Nephron progenitor cell (in vitro differentiated cells): ENCODE results near the gene SIPA1L3.

Experiments
- DNase-seq: peaks from one replicate; pipeline ENCODE4 v3.0.0; 2021
- H3K27ac Mint-ChIP-seq: 2 replicates; pipeline ENCODE4 v1.8.0; 2021; ENCODE audit warnings: mild to moderate bottlenecking, moderate library complexity, mixed read lengths
- H3K27me3 Mint-ChIP-seq: 2 replicates; pipeline ENCODE4 v1.8.0; 2021; ENCODE audit warnings: mild to moderate bottlenecking, low read depth, mixed read lengths; ENCODE audit not compliant: poor library complexity
- H3K36me3 Mint-ChIP-seq: 2 replicates; pipeline ENCODE4 v1.8.0; 2021; ENCODE audit warnings: low read depth, mixed read lengths
- H3K4me1 Mint-ChIP-seq: 2 replicates; pipeline ENCODE4 v1.8.0; 2021; ENCODE audit warnings: mixed read lengths
- H3K4me3 Mint-ChIP-seq: 2 replicates; pipeline ENCODE4 v1.8.0; 2021; ENCODE audit warnings: mild to moderate bottlenecking, moderate library complexity, mixed read lengths
- H3K9me3 Mint-ChIP-seq: 2 replicates; pipeline ENCODE4 v1.8.0; 2021; ENCODE audit warnings: mild to moderate bottlenecking, moderate library complexity, mixed read lengths
- TF ChIP-seq, protein P1 (sequence below): fragments of 200-600 bp; sonication (generic); IDR thresholded peaks from 2 replicates; pipeline ENCODE4 v1.5.0; 2021; ENCODE audit warnings: antibody characterized with exemption

The SIPA1L3 gene

GRCh38 chr19:37970699-37971098, 63.7 kb downstream of the SIPA1L3 start:
- Mint-ChIP-seq H3K4me1 (peaks cover 12% of the 10 kb centered on the region), H3K36me3 (peaks cover 60% of the 10 kb centered on the region), H3K9me3 (peaks cover 34% of the 10 kb centered on the region), H3K4me3 (no peak overlapping the region), H3K27me3 (peaks cover 2% of the 10 kb centered on the region), H3K27ac (no peak overlapping the region)
- no peak for DNase-seq
- TF ChIP-seq, protein P1, sequence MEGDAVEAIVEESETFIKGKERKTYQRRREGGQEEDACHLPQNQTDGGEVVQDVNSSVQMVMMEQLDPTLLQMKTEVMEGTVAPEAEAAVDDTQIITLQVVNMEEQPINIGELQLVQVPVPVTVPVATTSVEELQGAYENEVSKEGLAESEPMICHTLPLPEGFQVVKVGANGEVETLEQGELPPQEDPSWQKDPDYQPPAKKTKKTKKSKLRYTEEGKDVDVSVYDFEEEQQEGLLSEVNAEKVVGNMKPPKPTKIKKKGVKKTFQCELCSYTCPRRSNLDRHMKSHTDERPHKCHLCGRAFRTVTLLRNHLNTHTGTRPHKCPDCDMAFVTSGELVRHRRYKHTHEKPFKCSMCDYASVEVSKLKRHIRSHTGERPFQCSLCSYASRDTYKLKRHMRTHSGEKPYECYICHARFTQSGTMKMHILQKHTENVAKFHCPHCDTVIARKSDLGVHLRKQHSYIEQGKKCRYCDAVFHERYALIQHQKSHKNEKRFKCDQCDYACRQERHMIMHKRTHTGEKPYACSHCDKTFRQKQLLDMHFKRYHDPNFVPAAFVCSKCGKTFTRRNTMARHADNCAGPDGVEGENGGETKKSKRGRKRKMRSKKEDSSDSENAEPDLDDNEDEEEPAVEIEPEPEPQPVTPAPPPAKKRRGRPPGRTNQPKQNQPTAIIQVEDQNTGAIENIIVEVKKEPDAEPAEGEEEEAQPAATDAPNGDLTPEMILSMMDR = no peak

DNA sequence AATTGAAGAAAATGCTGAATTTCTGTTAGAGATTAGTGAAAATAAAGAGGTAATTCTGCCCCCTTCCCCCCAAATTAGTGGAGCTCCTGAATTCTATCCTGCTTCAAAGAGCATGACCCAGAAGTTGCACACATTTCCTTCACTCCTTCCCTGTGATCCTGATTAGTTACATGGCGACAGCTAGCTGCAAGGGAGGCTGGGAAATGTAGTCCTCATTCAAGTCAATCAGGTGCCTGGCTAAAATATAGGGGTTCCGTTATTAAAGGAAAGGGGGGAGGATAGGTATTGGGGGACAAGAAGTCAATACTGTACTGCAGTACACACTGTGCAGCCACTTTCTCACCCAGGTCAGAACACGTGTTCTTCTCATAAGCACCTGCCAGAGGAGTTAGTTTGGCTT, 65.8 kb downstream of the SIPA1L3 start:
- Mint-ChIP-seq H3K27ac (no peak overlapping the region), H3K4me3 (no peak overlapping the region), H3K27me3 (no peaks in the 10 kb centered on the region), H3K9me3 (peaks cover 34% of the 10 kb centered on the region), H3K4me1 (peaks cover 3% of the 10 kb centered on the region), H3K36me3 (peaks cover 66% of the 10 kb centered on the region)
- TF ChIP-seq, protein P1 = no peak
- DNase-seq = no peak

GRCh38 chr19:37973666-37974065, 66.7 kb downstream of the SIPA1L3 start:
- Mint-ChIP-seq H3K4me1 (peaks cover 7% of the 10 kb centered on the region), H3K4me3 (no peak overlapping the region), H3K27me3 (no peaks in the 10 kb centered on the region), H3K9me3 (peaks cover 34% of the 10 kb centered on the region), H3K36me3 (peaks cover 62% of the 10 kb centered on the region), H3K27ac (peak overlapping the region; percentile 62)
- TF ChIP-seq, protein P1 = no peak
- no peak for DNase-seq

- H3K27me3 Mint-ChIP-seq = no peaks in the 10 kb centered on the region
- H3K9me3 Mint-ChIP-seq = peaks cover 27% of the 10 kb centered on the region
- H3K4me3 Mint-ChIP-seq = no peak overlapping the region
- H3K4me1 Mint-ChIP-seq = peaks cover 14% of the 10 kb centered on the region
- TF ChIP-seq, protein P1 = no peak
- peaks cover 52% of the 10 kb centered on the region for H3K36me3 Mint-ChIP-seq
- DNase-seq = no peak
- H3K27ac Mint-ChIP-seq = no peak overlapping the region
Observed at GRCh38 chr19:37975071-37975470, 68.1 kb downstream of the SIPA1L3 start.

DNA sequence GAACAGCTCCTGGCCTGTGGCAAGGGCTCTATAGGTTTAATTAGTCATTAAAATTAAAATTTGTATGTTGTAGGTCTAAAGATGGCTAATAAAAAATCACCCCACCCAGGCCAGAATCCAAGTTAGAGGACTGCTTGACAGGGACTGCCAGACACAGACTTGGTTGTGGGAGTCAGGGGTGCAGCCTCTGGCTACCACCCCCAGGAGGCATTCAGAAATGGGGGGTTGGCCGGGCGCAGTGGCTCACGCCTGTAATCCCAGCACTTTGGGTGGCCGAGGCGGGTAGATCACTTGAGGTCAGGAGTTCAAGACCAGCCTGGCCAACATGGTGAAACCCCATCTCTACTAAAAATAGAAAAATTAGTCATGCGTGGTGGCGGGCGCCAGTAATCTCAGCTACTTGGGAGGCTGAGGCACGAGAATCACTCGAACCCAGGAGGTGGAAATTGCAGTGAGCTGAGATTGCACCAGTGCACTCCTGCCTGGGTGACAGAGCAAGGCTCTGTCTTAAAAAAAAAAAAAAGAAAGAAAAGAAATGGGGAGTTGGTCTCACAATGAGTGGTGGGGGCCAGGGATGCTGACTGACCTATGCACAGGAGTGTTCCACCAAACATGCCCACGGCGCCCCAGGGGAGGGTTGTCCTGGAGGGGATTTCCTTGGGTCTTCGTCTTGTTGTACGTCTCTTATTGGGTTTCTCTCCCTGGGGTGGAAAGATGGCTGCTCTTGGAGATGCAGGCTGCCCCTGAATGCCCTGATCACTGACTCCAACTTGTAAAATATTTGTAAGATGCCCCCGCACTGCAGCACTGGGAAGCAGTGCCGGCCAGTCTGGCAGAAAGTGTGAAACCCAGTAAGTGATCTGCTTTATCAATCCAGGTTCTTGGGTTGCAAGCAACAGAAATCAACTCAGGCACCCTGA, 68.8 kb downstream of the SIPA1L3 start:
- Mint-ChIP-seq H3K4me1 (peaks cover 21% of the 10 kb centered on the region), H3K27me3 (no peaks in the 10 kb centered on the region), H3K36me3 (peaks cover 44% of the 10 kb centered on the region), H3K9me3 (peaks cover 19% of the 10 kb centered on the region), H3K27ac (no peak overlapping the region), H3K4me3 (peak overlapping the region; percentile 26)
- TF ChIP-seq, protein P1 = no peak
- no peak for DNase-seq

DNA sequence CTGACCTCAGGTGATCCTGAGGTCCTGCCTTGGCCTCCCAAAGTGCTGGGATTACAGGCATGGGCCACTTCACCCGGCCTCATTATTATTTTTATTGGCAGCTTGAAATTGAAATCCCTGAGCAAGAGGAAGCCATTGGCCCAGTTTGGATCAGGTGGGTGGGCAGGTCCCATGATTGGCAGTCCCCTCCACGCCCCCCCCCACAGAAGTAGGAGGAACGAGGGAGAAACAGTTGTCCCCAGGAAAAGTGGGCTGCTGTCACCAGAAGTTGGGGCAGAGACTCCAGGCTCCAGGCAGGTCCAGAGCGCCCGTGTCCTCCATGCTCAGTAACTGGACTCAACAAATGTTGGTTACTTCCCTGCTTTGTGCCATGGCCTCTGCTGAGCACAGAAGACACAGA, 70.4 kb downstream of the SIPA1L3 start:
- Mint-ChIP-seq H3K36me3 (peaks cover 30% of the 10 kb centered on the region), H3K9me3 (peaks cover 5% of the 10 kb centered on the region), H3K27ac (no peak overlapping the region), H3K27me3 (no peaks in the 10 kb centered on the region), H3K4me3 (no peak overlapping the region), H3K4me1 (peaks cover 24% of the 10 kb centered on the region)
- TF ChIP-seq, protein P1 = no peak
- no peak for DNase-seq
